Measurements from ENCODE around the gene INPP5B. TPM values are rescaled to one million over a fixed set of nuclear protein-coding genes. Genes with fewer than 3 reads are reported as not detected.
"Not testable (repeated sequence)": the region's sequence is repeated elsewhere in the genome, so short reads cannot be mapped to it uniquely, and the experiment has no call there.

INPP5B gene
- total and polyA plus RNA-seq, 2 experiments from 2014 or later = 6.9 to 29.1 TPM

DNA sequence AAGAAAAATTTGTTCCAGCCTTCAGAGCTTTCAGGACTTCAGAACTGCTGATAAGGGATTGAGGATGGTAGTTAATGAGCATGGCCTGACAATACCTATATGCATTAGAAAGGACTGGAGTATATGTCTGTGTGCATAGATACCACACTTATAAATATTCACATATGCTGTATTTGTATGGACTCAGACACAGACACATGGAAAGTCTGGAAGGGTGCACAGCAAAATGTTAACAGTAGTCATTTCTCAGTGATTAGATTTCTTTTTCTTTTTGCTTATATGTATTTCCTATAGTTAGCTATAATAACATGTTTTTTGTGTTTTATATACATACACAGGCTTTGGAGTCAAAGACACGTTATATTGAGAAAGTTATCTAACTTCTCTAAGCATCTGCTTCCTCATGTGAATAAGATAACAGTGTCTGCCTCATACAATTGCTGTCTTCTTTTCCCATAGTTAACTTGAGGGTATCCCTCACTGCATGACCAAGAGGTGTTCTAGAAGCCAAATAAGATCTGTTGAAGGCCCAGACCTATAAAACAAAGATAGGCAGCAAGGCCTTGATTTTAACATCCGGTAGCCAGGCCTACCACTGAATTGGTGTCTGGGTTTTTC is 31.3 kb downstream of the INPP5B start (continued):
- TF ChIP-seq, protein P1, sequence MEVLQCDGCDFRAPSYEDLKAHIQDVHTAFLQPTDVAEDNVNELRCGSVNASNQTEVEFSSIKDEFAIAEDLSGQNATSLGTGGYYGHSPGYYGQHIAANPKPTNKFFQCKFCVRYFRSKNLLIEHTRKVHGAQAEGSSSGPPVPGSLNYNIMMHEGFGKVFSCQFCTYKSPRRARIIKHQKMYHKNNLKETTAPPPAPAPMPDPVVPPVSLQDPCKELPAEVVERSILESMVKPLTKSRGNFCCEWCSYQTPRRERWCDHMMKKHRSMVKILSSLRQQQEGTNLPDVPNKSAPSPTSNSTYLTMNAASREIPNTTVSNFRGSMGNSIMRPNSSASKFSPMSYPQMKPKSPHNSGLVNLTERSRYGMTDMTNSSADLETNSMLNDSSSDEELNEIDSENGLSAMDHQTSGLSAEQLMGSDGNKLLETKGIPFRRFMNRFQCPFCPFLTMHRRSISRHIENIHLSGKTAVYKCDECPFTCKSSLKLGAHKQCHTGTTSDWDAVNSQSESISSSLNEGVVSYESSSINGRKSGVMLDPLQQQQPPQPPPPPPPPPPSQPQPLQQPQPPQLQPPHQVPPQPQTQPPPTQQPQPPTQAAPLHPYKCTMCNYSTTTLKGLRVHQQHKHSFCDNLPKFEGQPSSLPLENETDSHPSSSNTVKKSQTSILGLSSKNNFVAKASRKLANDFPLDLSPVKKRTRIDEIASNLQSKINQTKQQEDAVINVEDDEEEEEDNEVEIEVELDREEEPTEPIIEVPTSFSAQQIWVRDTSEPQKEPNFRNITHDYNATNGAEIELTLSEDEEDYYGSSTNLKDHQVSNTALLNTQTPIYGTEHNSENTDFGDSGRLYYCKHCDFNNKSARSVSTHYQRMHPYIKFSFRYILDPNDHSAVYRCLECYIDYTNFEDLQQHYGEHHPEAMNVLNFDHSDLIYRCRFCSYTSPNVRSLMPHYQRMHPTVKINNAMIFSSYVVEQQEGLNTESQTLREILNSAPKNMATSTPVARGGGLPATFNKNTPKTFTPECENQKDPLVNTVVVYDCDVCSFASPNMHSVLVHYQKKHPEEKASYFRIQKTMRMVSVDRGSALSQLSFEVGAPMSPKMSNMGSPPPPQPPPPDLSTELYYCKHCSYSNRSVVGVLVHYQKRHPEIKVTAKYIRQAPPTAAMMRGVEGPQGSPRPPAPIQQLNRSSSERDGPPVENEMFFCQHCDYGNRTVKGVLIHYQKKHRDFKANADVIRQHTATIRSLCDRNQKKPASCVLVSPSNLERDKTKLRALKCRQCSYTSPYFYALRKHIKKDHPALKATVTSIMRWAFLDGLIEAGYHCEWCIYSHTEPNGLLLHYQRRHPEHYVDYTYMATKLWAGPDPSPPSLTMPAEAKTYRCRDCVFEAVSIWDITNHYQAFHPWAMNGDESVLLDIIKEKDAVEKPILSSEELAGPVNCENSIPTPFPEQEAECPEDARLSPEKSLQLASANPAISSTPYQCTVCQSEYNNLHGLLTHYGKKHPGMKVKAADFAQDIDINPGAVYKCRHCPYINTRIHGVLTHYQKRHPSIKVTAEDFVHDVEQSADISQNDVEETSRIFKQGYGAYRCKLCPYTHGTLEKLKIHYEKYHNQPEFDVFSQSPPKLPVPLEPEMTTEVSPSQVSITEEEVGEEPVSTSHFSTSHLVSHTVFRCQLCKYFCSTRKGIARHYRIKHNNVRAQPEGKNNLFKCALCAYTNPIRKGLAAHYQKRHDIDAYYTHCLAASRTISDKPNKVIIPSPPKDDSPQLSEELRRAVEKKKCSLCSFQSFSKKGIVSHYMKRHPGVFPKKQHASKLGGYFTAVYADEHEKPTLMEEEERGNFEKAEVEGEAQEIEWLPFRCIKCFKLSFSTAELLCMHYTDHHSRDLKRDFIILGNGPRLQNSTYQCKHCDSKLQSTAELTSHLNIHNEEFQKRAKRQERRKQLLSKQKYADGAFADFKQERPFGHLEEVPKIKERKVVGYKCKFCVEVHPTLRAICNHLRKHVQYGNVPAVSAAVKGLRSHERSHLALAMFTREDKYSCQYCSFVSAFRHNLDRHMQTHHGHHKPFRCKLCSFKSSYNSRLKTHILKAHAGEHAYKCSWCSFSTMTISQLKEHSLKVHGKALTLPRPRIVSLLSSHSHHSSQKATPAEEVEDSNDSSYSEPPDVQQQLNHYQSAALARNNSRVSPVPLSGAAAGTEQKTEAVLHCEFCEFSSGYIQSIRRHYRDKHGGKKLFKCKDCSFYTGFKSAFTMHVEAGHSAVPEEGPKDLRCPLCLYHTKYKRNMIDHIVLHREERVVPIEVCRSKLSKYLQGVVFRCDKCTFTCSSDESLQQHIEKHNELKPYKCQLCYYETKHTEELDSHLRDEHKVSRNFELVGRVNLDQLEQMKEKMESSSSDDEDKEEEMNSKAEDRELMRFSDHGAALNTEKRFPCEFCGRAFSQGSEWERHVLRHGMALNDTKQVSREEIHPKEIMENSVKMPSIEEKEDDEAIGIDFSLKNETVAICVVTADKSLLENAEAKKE (CRISPR knock-in tag; IDR thresholded peaks at IDR 0.05) = no peak
- TF ChIP-seq EZH2 (IDR thresholded peaks at IDR 0.05; ENCODE audit: low read depth, unreplicated experiment) (no peak), JUNB (IDR thresholded peaks at IDR 0.05; ENCODE audit: unreplicated experiment) (no peak), NANOG (IDR thresholded peaks at IDR 0.05; ENCODE audit: borderline replicate concordance) (no peak)
- TF ChIP-seq, protein P2, sequence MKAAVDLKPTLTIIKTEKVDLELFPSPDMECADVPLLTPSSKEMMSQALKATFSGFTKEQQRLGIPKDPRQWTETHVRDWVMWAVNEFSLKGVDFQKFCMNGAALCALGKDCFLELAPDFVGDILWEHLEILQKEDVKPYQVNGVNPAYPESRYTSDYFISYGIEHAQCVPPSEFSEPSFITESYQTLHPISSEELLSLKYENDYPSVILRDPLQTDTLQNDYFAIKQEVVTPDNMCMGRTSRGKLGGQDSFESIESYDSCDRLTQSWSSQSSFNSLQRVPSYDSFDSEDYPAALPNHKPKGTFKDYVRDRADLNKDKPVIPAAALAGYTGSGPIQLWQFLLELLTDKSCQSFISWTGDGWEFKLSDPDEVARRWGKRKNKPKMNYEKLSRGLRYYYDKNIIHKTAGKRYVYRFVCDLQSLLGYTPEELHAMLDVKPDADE (IDR thresholded peaks at IDR 0.05) = no peak

DNA sequence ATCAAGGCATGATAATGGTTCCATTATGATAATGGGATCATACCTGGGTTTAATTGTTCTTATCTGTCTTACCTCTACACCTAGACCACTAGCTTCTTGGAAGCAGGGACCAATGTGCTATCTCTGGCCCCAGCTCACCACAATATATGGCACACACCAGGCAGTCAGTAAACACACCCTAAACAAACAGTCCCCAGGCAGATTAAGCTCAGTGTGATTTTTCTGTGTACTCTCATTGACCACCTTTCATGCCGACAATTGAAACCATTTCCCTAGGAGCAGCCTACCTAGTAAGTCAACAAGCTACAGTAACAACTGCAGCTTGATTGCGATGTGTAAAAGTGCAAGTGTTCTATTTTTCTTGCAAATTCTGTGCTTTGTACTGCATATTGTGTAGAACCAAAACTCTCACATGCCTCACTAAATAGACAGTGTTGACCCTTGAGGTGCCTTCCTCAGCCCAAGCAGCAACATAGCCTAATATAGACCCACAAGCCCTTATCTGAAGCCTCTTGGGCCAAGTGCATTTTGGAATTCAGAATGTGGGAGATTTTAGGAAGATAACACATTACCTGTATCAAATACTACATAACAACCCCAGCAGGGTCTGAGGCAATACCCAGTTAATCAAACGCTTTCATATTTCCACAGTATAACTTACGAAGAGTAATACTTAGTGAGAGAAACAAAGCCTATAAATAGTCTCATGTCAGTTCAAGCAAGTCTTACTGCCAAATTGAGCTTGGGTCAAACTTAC is 32.0 kb downstream of the INPP5B start:
- no peak overlapping the region for H3K27ac ChIP-seq (ENCODE audit: low read depth)
- no peaks in the 10 kb centered on the region for H3K9me2 ChIP-seq (ENCODE audit: insufficient read depth)
- H3K4me2 ChIP-seq = no peak overlapping the region
- DNase-seq (ENCODE audit: low spot score) = no peak
- H3K9me3 Mint-ChIP-seq = no peaks in the 10 kb centered on the region
- H3F3A ChIP-seq (replicated peaks; ENCODE audit: low read depth) = no peaks in the 10 kb centered on the region
- H4K20me1 ChIP-seq (replicated peaks; ENCODE audit: insufficient read depth) = peaks cover 21% of the 10 kb centered on the region; the same call in 1 of the 2 replicates
- H3K4me1 Mint-ChIP-seq = no peaks in the 10 kb centered on the region
- H3K4me1 ChIP-seq (ENCODE audit: insufficient read depth) = no peaks in the 10 kb centered on the region
- peaks cover 34% of the 10 kb centered on the region for H3K79me2 ChIP-seq (replicated peaks; ENCODE audit: insufficient read depth)
- H3K4me3 ChIP-seq = no peak overlapping the region
- no peak overlapping the region for H3K27ac Mint-ChIP-seq
- no peaks in the 10 kb centered on the region for H3K27me3 Mint-ChIP-seq (ENCODE audit: insufficient read depth, low read depth, poor library complexity)
- H2AFZ ChIP-seq = no peak overlapping the region
- no peak for TF ChIP-seq POLR2AphosphoS5 (IDR thresholded peaks at IDR 0.05; ENCODE audit: low read depth)
- H3K36me3 ChIP-seq (ENCODE audit: insufficient read depth) = no peaks in the 10 kb centered on the region
- no peaks in the 10 kb centered on the region for H3K27me3 ChIP-seq (ENCODE audit: insufficient read depth)
- no peaks in the 10 kb centered on the region; the same call in 2 of the 3 replicates for H3K36me3 Mint-ChIP-seq (ENCODE audit: low read depth)
- no peak for ATAC-seq
- no peak overlapping the region for H3K4me3 Mint-ChIP-seq

DNA sequence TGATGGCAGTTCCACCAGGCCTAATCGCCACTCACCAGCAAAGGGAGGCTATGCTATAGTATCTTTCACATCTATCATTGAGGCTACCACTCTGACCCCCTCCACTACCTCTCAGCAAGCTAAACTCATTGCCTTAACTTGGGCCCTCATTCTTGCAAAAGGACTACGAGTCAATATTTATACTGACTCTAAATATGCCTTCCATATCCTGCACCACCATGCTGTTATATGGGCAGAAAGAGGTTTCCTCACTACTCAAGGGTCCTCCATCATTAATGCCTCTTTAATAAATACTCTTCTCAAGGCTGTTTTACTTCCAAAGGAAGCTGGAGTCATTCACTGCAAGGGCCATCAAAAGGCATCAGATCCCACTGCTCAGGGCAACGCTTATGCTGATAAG is 35.4 kb downstream of the INPP5B start:
- H3K27me3 ChIP-seq (ENCODE audit: insufficient read depth); H3K4me1 Mint-ChIP-seq; H3F3A ChIP-seq (replicated peaks; ENCODE audit: low read depth); H3K4me2 ChIP-seq; H3K4me3 Mint-ChIP-seq; DNase-seq (ENCODE audit: low spot score); H3K27ac Mint-ChIP-seq; ATAC-seq; H3K36me3 ChIP-seq (ENCODE audit: insufficient read depth); H3K27ac ChIP-seq (ENCODE audit: low read depth); H2AFZ ChIP-seq; H3K9me2 ChIP-seq (ENCODE audit: insufficient read depth); H3K4me3 ChIP-seq; H4K20me1 ChIP-seq (replicated peaks; ENCODE audit: insufficient read depth); H3K27me3 Mint-ChIP-seq (ENCODE audit: insufficient read depth, low read depth, poor library complexity); H3K4me1 ChIP-seq (ENCODE audit: insufficient read depth): not testable (repeated sequence)
- H3K9me3 Mint-ChIP-seq = peaks cover 30% of the 10 kb centered on the region
- peaks cover 15% of the 10 kb centered on the region; the same call in 1 of the 2 replicates for H3K79me2 ChIP-seq (replicated peaks; ENCODE audit: insufficient read depth)
- H3K36me3 Mint-ChIP-seq (ENCODE audit: low read depth) = peaks cover 31% of the 10 kb centered on the region

DNA sequence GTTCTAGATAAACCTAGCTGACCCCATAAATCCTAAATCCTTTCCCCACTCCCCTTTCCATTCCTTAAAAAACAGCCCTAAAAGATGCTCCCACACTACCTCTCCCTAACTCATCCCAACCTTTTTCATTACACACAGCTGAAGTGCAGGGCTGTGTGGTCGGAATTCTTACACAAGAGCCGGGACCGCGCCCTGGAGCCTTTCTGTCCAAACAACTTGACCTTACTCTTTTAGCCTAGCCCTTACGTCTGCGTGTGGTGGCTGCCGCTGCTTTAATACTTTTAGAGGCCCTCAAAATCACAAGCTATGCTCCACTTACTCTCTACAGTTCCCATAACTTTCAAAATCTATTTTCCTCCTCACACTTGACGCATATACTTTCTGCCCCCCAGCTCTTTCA is 36.0 kb downstream of the INPP5B start:
- H3K36me3 ChIP-seq (ENCODE audit: insufficient read depth); H3K4me1 Mint-ChIP-seq; H3F3A ChIP-seq (replicated peaks; ENCODE audit: low read depth); H3K4me1 ChIP-seq (ENCODE audit: insufficient read depth); DNase-seq (ENCODE audit: low spot score); H3K9me2 ChIP-seq (ENCODE audit: insufficient read depth); H4K20me1 ChIP-seq (replicated peaks; ENCODE audit: insufficient read depth); H3K27me3 ChIP-seq (ENCODE audit: insufficient read depth); H3K27me3 Mint-ChIP-seq (ENCODE audit: insufficient read depth, low read depth, poor library complexity); H3K4me3 ChIP-seq; H3K4me2 ChIP-seq; H2AFZ ChIP-seq; ATAC-seq; H3K27ac Mint-ChIP-seq; H3K27ac ChIP-seq (ENCODE audit: low read depth); H3K4me3 Mint-ChIP-seq: not testable (repeated sequence)
- 0 out of 2 replicates have a peak, but pooled peaks cover 12% of the 10 kb centered on the region for H3K79me2 ChIP-seq (replicated peaks; ENCODE audit: insufficient read depth)
- Mint-ChIP-seq H3K36me3 (ENCODE audit: low read depth) (peaks cover 31% of the 10 kb centered on the region), H3K9me3 (peaks cover 35% of the 10 kb centered on the region)
